ENCODE measurements around the gene CSF1R.

DNA sequence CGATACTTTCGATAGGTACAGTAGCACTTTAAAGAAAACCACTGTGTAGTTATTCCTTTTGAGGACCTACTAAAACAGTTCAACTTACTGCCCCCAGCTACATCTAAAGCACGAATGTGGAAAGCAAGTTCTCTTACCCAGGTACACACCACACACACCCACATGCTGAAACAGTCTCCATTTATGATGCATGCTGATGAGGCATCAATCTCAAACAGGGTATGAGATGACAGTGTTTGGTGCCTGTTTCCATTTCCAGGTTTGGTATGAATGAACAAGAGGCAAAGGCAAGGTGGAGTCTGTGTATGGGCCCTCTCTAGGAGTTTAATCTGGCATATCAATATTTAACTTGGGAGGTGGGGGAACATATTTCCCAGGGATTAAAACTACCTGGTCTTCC, 71.9 kb downstream of the CSF1R start:
- TF ChIP-seq TAF1 (IDR thresholded peaks at IDR 0.05; ENCODE audit: low read depth) (no peak), EZH2 (IDR thresholded peaks at IDR 0.05; ENCODE audit: borderline replicate concordance, insufficient read depth, low read length, poor library complexity, severe bottlenecking) (no peak), RAD21 (conservative IDR thresholded peaks at IDR 0.05) (no peak), EP300 (conservative IDR thresholded peaks at IDR 0.05; ENCODE audit: poor library complexity, severe bottlenecking) (no peak), MXI1 (conservative IDR thresholded peaks at IDR 0.05; ENCODE audit: poor library complexity, severe bottlenecking) (no peak)
- TF ChIP-seq, protein P1, sequence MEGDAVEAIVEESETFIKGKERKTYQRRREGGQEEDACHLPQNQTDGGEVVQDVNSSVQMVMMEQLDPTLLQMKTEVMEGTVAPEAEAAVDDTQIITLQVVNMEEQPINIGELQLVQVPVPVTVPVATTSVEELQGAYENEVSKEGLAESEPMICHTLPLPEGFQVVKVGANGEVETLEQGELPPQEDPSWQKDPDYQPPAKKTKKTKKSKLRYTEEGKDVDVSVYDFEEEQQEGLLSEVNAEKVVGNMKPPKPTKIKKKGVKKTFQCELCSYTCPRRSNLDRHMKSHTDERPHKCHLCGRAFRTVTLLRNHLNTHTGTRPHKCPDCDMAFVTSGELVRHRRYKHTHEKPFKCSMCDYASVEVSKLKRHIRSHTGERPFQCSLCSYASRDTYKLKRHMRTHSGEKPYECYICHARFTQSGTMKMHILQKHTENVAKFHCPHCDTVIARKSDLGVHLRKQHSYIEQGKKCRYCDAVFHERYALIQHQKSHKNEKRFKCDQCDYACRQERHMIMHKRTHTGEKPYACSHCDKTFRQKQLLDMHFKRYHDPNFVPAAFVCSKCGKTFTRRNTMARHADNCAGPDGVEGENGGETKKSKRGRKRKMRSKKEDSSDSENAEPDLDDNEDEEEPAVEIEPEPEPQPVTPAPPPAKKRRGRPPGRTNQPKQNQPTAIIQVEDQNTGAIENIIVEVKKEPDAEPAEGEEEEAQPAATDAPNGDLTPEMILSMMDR (IDR thresholded peaks at IDR 0.05; ENCODE audit: poor library complexity, severe bottlenecking): no peak
- TF ChIP-seq, protein P2, sequence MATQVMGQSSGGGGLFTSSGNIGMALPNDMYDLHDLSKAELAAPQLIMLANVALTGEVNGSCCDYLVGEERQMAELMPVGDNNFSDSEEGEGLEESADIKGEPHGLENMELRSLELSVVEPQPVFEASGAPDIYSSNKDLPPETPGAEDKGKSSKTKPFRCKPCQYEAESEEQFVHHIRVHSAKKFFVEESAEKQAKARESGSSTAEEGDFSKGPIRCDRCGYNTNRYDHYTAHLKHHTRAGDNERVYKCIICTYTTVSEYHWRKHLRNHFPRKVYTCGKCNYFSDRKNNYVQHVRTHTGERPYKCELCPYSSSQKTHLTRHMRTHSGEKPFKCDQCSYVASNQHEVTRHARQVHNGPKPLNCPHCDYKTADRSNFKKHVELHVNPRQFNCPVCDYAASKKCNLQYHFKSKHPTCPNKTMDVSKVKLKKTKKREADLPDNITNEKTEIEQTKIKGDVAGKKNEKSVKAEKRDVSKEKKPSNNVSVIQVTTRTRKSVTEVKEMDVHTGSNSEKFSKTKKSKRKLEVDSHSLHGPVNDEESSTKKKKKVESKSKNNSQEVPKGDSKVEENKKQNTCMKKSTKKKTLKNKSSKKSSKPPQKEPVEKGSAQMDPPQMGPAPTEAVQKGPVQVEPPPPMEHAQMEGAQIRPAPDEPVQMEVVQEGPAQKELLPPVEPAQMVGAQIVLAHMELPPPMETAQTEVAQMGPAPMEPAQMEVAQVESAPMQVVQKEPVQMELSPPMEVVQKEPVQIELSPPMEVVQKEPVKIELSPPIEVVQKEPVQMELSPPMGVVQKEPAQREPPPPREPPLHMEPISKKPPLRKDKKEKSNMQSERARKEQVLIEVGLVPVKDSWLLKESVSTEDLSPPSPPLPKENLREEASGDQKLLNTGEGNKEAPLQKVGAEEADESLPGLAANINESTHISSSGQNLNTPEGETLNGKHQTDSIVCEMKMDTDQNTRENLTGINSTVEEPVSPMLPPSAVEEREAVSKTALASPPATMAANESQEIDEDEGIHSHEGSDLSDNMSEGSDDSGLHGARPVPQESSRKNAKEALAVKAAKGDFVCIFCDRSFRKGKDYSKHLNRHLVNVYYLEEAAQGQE (IDR thresholded peaks at IDR 0.05; ENCODE audit: borderline replicate concordance): no peak

All from neural cell (in vitro differentiated cells).